K562 (cell line): ENCODE results near the gene BTBD2. TPM values are rescaled to one million over a fixed set of nuclear protein-coding genes. Genes with fewer than 3 reads are reported as not detected.
A peak's percentile ranks its signal among the peaks of the same experiment; 100 is the strongest.

ENCODE experiments used
- CBFB ChIP-seq: sonication (generic); formaldehyde crosslinking; IDR thresholded peaks from 2 replicates; pipeline ENCODE4 v1.4.0; 2020; ENCODE audit warnings: mild to moderate bottlenecking, missing genetic modification reagents
- POU5F1 ChIP-seq: fragments of 150-350 bp; IDR thresholded peaks from 2 replicates; pipeline ENCODE4 v1.6.1; 2014; ENCODE audit warnings: borderline replicate concordance, low read length, low read depth, mild to moderate bottlenecking; ENCODE audit not compliant: partially characterized antibody
- ZBTB1 ChIP-seq: sonication (generic); formaldehyde crosslinking; IDR thresholded peaks from 2 replicates; pipeline ENCODE4 v1.8.1; 2023; ENCODE audit warnings: missing genetic modification reagents, low read depth, mild to moderate bottlenecking, borderline replicate concordance
- ZBTB8A ChIP-seq: fragments of 450-650 bp; IDR thresholded peaks from 2 replicates; pipeline ENCODE4 v1.6.1; 2018; ENCODE audit warnings: mild to moderate bottlenecking, moderate library complexity; ENCODE audit not compliant: partially characterized antibody
- ZFP30 ChIP-seq: fragments of 250-450 bp; sonication (Bioruptor Pico); IDR thresholded peaks from 2 replicates; pipeline ENCODE4 v1.8.0; 2022; ENCODE audit warnings: moderate library complexity, mild to moderate bottlenecking, inconsistent platforms, borderline replicate concordance
- ZKSCAN8 ChIP-seq: fragments of 200-800 bp; sonication (Bioruptor generic); IDR thresholded peaks from 2 replicates; pipeline ENCODE4 v1.6.1; 2016; ENCODE audit warnings: missing genetic modification characterization, missing compliant biosample characterization
- polyA plus RNA-seq, 8 experiments: library from polyadenylated mRNA; depleted of rRNA in 4 of 8; stranded (reverse) in 5 of 8; unstranded in 3 of 8; fragments of >200 nt; fragmentation: Nextera tagmentation in 2 of 8; fragmentation: Illumina TruSeq in 1 of 8; extraction: Ambion mirVana in 2 of 8; extraction: Trizol in 1 of 8; gene quantifications; 2 replicates each; pipeline versions ENCODE4 v1.2.1 to v1.2.3, GENCODE V29; 2011 to 2014; ENCODE audit warnings: inconsistent platforms in 1 of 8, missing spikeins in 1 of 8
- total RNA-seq, 7 experiments: library from RNA; depleted of rRNA in 6 of 7; stranded (reverse); fragments of >200 nt in 6 of 7; fragmentation: Illumina TruSeq in 2 of 7; extraction: Trizol in 2 of 7; gene quantifications; 2 replicates each; pipeline versions ENCODE4 v1.2.1 to v1.2.3, GENCODE V29; 2011 to 2021; ENCODE audit warnings: low replicate concordance in 1 of 7
- TF ChIP-seq, protein P1 (sequence below): fragments of 450-650 bp; IDR thresholded peaks from 2 replicates; pipeline ENCODE4 v1.6.1; 2016; ENCODE audit warnings: mild to moderate bottlenecking, moderate library complexity
- TF ChIP-seq, protein P2 (sequence below): fragments of 450-650 bp; formaldehyde crosslinking; IDR thresholded peaks from 2 replicates; pipeline ENCODE4 v1.4.0; 2020; ENCODE audit warnings: mild to moderate bottlenecking, mixed read lengths
- TF ChIP-seq, protein P3 (sequence below): fragments of 450-650 bp; IDR thresholded peaks from 2 replicates; pipeline ENCODE4 v1.6.1; 2017; ENCODE audit warnings: antibody characterized with exemption, mild to moderate bottlenecking

Gene BTBD2
- total and polyA plus RNA-seq, 9 of the 15 experiments (the other 6 are each of a cell fraction or from before 2014, with no cell fraction given): 0.10 to 15.6 (median 6.9) TPM

DNA sequence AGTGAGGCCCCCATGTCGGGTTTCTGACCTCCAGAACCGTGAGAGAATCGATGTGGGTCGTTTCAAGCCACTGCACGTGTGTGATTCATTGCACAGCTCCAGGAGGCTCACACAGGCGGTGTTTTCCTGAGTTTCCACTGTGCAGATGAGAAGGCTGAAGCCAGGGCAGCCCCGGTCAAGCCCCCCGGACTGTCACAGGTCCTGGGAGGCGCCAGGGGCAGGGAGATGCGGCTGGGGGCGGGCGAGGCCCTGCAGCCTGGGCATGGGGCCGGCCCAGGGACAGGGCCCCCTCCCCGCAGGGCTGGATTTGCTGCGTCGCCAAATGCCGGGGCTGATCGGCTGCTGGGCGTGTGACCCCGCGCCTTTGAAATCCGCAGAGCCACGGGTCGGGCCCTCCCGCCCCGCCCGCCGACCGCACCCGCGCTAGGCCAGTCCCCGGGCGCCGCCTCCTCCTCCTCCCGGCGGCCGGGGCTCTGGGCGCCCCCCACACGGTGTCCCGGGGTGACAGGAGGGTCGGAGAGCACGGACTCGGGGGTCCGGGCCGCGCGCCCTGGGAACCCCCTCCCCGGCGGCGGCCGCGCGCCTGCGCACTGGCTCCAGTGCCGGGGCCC lies 45.5 kb upstream of the BTBD2 start (continued):
- TF ChIP-seq, protein P1, sequence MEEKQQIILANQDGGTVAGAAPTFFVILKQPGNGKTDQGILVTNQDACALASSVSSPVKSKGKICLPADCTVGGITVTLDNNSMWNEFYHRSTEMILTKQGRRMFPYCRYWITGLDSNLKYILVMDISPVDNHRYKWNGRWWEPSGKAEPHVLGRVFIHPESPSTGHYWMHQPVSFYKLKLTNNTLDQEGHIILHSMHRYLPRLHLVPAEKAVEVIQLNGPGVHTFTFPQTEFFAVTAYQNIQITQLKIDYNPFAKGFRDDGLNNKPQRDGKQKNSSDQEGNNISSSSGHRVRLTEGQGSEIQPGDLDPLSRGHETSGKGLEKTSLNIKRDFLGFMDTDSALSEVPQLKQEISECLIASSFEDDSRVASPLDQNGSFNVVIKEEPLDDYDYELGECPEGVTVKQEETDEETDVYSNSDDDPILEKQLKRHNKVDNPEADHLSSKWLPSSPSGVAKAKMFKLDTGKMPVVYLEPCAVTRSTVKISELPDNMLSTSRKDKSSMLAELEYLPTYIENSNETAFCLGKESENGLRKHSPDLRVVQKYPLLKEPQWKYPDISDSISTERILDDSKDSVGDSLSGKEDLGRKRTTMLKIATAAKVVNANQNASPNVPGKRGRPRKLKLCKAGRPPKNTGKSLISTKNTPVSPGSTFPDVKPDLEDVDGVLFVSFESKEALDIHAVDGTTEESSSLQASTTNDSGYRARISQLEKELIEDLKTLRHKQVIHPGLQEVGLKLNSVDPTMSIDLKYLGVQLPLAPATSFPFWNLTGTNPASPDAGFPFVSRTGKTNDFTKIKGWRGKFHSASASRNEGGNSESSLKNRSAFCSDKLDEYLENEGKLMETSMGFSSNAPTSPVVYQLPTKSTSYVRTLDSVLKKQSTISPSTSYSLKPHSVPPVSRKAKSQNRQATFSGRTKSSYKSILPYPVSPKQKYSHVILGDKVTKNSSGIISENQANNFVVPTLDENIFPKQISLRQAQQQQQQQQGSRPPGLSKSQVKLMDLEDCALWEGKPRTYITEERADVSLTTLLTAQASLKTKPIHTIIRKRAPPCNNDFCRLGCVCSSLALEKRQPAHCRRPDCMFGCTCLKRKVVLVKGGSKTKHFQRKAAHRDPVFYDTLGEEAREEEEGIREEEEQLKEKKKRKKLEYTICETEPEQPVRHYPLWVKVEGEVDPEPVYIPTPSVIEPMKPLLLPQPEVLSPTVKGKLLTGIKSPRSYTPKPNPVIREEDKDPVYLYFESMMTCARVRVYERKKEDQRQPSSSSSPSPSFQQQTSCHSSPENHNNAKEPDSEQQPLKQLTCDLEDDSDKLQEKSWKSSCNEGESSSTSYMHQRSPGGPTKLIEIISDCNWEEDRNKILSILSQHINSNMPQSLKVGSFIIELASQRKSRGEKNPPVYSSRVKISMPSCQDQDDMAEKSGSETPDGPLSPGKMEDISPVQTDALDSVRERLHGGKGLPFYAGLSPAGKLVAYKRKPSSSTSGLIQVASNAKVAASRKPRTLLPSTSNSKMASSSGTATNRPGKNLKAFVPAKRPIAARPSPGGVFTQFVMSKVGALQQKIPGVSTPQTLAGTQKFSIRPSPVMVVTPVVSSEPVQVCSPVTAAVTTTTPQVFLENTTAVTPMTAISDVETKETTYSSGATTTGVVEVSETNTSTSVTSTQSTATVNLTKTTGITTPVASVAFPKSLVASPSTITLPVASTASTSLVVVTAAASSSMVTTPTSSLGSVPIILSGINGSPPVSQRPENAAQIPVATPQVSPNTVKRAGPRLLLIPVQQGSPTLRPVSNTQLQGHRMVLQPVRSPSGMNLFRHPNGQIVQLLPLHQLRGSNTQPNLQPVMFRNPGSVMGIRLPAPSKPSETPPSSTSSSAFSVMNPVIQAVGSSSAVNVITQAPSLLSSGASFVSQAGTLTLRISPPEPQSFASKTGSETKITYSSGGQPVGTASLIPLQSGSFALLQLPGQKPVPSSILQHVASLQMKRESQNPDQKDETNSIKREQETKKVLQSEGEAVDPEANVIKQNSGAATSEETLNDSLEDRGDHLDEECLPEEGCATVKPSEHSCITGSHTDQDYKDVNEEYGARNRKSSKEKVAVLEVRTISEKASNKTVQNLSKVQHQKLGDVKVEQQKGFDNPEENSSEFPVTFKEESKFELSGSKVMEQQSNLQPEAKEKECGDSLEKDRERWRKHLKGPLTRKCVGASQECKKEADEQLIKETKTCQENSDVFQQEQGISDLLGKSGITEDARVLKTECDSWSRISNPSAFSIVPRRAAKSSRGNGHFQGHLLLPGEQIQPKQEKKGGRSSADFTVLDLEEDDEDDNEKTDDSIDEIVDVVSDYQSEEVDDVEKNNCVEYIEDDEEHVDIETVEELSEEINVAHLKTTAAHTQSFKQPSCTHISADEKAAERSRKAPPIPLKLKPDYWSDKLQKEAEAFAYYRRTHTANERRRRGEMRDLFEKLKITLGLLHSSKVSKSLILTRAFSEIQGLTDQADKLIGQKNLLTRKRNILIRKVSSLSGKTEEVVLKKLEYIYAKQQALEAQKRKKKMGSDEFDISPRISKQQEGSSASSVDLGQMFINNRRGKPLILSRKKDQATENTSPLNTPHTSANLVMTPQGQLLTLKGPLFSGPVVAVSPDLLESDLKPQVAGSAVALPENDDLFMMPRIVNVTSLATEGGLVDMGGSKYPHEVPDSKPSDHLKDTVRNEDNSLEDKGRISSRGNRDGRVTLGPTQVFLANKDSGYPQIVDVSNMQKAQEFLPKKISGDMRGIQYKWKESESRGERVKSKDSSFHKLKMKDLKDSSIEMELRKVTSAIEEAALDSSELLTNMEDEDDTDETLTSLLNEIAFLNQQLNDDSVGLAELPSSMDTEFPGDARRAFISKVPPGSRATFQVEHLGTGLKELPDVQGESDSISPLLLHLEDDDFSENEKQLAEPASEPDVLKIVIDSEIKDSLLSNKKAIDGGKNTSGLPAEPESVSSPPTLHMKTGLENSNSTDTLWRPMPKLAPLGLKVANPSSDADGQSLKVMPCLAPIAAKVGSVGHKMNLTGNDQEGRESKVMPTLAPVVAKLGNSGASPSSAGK: peak; percentile 85
- TF ChIP-seq, protein P2, sequence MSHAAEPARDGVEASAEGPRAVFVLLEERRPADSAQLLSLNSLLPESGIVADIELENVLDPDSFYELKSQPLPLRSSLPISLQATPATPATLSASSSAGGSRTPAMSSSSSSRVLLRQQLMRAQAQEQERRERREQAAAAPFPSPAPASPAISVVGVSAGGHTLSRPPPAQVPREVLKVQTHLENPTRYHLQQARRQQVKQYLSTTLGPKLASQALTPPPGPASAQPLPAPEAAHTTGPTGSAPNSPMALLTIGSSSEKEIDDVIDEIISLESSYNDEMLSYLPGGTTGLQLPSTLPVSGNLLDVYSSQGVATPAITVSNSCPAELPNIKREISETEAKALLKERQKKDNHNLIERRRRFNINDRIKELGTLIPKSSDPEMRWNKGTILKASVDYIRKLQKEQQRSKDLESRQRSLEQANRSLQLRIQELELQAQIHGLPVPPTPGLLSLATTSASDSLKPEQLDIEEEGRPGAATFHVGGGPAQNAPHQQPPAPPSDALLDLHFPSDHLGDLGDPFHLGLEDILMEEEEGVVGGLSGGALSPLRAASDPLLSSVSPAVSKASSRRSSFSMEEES (CRISPR knock-in tag): no peak
- TF ChIP-seq, protein P3, sequence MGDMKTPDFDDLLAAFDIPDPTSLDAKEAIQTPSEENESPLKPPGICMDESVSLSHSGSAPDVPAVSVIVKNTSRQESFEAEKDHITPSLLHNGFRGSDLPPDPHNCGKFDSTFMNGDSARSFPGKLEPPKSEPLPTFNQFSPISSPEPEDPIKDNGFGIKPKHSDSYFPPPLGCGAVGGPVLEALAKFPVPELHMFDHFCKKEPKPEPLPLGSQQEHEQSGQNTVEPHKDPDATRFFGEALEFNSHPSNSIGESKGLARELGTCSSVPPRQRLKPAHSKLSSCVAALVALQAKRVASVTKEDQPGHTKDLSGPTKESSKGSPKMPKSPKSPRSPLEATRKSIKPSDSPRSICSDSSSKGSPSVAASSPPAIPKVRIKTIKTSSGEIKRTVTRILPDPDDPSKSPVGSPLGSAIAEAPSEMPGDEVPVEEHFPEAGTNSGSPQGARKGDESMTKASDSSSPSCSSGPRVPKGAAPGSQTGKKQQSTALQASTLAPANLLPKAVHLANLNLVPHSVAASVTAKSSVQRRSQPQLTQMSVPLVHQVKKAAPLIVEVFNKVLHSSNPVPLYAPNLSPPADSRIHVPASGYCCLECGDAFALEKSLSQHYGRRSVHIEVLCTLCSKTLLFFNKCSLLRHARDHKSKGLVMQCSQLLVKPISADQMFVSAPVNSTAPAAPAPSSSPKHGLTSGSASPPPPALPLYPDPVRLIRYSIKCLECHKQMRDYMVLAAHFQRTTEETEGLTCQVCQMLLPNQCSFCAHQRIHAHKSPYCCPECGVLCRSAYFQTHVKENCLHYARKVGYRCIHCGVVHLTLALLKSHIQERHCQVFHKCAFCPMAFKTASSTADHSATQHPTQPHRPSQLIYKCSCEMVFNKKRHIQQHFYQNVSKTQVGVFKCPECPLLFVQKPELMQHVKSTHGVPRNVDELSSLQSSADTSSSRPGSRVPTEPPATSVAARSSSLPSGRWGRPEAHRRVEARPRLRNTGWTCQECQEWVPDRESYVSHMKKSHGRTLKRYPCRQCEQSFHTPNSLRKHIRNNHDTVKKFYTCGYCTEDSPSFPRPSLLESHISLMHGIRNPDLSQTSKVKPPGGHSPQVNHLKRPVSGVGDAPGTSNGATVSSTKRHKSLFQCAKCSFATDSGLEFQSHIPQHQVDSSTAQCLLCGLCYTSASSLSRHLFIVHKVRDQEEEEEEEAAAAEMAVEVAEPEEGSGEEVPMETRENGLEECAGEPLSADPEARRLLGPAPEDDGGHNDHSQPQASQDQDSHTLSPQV: peak; percentile 93; the same call in 1 of the 2 replicates
- no peak for TF ChIP-seq ZKSCAN8 (CRISPR knock-in tag)
- no peak for TF ChIP-seq ZFP30 (CRISPR knock-in tag)
- no peak for TF ChIP-seq ZBTB8A
- TF ChIP-seq CBFB: no peak
- peak; percentile 73; the same call in 1 of the 2 replicates for TF ChIP-seq ZBTB1
- no peak for TF ChIP-seq POU5F1
